SKM-1 treated with dmso at 0.1 percent for 144 hours (cell line): Measurements from ENCODE around the gene PTPRU.

Experiments
- DNase-seq: peaks from one replicate; lab custom pipeline; 2025; ENCODE audit not compliant: unreplicated experiment; lab: John Stamatoyannopoulos, UW

The PTPRU gene

DNA sequence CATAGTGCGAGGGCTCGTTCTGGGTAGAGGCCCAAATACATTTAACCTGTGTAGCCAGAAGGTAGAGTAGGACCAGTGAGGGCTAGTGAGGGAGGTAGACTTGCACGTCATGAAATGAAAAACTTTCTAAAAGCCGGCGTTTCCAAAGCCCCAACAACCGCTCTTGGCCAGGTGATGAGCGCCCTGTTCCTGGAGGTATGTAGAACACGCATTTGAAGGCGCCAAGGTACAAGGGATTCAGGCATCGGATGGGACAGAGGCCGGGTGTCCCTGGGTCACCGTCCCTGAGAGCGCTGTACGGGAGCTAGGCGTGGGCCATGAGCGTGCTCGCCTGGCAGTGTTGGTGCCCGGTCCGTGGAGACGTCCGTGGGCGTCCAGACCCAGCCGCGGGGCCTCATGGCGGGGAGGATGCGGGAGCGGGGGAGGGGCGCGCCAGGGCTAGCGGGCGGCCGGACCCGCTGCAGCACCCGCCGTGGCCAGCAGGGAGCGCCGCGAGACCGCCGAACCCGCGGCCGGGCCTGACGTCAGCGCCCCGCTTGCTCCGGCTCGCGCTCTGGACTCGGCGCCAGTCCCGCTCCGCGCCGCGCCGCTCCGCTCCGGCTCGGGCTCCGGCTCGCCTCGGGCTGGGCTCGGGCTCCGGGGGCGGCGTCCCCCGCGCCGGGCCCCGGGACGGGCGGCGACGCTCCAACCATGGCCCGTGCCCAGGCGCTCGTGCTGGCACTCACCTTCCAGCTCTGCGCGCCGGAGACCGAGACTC, at the start of gene PTPRU:
Gene PTPRU (plus strand): TSS at position 568 of the 757 bp plus-strand sequence. CDS start 123 bp downstream, at position 691.
- DNase-seq: peak; percentile 62

DNA sequence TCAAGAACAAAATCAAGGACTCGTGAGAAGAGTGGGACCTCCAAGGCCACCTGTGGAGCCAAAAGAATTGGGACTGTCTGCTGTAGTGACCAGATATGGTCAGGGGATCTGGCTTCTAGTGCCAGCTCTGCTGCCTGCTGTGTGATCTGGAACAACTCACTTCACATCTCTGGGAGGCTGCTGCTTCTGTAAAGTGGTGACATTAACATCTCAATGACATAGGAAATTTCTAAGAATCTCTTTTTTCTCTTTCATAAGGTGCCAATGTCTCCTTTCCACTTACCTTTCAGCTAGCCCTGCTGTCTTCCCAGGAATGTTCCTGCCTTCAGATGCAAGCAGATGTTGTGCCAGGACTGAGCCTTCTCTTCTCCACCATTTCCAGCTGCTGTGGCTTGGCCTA, 49.6 kb upstream of the PTPRU start:
- DNase-seq: no peak

DNA sequence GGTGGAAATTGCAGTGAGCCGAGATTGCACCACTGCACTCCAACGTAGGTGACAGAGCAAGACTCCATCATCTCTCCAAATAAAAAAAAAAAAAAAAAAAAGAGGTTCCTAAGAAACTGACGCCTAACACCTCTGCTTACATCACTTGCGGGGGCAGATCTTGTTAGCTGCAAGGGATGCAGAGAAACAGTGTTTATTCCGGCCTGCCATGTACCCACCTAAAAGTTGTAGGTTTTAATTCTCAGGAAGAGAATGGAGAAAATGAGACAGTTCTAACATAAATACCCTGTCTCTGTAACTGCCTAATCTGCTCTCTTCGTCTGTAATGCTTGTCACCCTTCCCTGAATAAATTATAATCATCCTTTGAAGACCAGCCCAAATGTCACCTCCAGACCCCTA, 45.6 kb upstream of the PTPRU start:
- no peak for DNase-seq

DNA sequence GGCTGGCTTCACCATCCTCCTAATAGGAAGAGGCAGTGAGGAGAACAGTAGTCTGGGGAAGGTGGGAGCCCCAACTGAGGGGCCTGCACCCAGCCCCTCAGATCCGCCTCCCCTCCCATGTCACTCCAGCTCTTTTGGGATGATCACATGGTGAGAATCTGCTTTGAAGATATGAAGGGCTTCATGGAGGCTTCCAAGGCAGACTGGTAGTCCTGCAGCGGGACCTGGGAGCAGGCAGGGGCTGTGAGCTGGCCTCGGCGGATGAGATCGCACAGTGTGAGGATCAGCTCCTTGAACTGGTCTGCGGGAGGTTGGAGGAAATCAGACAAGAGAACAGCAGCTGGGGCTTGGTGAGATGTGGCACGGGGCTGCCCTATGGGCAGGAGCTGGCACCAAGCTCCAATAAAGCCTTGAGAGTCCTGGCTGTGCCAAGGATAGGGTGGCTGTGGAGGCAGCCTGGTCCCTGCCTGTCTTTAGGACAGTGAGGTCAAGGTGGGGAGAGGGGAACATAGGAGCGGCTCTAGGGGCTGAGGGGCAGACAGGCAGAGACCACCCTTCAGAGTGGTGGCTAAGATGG, 42.4 kb upstream of the PTPRU start:
- no peak for DNase-seq

DNA sequence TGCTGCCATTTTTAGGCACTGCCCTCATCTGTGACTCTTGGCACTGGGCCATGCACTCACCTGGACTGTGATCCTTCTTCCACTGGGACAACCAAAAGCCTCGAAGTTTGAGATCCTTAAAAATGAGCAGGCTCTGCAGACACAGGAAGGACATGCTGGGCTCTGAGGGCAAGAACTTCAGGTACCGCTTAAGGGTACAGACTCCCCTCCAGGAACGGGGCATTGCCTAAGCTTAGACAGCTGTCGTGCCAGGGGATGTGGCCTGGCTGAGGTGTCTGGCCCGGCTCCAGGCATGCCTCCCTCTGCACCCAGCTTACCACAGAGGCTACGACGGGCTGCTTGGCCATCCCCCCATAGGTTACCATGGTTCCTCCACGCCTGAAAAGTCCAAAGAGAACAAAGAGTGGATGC, 40.4 kb upstream of the PTPRU start:
- DNase-seq: no peak

DNA sequence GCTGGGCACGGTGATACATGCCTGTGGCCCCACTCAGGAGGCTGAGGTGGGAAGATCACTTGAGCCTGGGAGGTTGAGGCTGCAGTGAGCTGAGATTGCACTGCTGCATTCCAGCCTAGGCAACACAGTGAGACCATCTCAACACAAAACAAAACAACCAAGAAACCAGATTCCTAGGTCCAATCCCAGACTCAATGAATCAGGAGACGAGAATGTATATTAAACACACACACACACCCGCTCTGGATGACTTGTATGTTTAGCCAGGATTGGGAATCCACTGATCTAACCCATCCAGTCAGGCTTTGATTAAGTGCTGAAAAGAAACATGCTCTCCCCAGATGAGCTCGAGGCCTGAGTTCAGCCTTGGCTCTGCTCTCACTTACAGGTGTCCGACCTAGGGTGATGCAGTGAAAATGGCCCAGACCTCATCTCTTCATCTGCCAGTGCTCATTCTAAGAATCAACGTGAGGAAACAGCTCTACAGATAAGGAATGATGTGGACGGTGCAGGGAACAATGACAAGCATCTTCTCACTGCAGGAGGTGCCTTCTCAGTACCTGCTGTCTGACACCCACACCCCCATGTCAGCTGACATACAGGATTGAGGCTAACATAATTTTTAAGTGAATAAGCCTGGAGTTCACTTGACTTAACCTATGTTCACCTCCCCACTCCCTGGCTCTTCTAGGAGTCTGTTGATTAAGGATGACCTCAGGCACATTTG, 39.3 kb upstream of the PTPRU start:
- DNase-seq: no peak

DNA sequence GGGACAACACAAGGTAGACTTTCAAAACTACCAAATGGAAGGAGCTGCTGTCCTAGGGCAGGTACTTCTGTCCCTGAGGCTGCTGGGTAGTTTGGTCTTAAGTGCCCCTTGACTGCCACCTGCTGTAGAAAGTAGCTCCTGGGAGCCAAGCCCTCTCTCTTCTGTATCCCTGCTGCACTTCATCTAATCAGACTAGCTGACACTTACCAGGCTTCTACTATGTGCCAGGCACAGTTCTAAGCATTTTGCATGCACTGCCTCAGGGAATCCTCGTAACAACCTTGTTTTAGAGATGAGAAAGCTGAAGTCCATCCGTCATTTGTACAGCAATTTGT, 38.8 kb upstream of the PTPRU start:
- DNase-seq: no peak

DNA sequence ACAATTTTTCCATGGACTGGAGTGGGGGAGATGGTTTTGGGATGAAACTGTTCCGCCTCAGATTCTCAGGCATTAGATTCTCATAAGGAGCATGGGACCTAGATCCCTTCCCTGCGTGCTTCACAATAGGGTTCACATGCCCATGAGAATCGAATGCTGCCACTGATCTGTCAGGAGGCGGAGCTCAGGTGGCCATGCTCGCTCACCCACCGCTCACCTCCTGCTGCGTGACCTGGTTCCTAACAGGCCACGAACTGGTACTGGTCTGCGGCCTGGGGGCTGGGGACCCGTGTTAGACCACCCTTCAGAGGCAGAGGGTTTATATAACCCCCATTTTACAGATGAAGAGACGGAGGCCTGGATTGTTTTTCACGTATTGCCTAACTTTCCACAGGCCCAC, 38.3 kb upstream of the PTPRU start:
- no peak for DNase-seq

DNA sequence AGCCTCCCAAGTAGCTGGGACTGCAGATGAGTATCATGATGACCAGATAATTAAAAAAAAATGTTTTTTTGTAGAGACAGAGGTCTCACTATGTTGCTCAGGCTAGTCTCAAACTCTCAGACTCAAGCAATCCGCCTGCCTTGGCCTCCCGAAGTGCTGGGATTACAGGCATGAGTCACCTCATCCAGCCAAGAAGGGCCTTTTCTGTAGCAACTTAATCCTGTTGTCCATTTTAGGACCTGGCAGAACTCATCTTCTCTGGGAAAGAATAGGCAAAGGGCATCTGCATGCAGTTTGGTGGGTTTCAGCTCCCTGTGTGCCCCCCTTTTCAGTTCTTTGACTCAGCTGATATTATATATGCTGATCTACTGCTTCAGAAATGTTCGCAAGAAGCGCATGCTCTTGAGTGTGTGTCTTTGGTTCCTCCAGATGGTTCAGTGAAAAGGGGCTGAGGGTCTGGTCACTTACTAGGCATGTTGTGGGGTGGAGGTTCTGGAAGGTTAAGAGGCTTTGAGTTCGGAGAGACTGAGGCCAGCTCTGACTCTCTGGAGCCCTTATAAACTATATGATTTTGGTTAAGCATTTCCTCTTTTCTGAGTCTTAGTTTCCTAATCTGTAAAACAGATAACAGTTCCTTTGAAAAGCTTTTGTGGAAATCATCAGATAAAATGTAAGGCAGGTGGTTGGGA, 35.3 kb upstream of the PTPRU start:
- DNase-seq: no peak

DNA sequence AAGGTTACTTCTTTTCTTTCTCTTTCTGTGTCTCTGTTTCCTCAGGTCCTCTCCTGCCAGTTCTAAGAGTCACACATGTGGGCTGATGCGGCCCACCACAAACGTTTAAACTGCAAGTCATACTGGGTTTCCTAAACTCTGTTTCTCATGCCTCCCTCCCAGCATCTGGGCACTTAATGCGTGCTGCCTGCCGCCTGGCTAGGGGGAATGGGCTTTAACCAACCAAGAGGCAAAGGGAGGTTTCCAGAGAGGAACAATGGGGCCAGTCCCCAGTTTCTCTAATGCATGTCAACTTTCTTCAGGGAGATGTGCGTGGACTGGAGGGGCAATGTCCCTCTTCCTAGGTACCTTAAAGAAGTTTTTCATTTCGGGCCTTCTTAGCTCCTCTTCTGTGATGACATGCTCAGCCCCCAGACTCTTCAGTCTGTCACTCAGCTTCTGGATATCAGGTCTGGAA, 34.7 kb upstream of the PTPRU start:
- no peak for DNase-seq

DNA sequence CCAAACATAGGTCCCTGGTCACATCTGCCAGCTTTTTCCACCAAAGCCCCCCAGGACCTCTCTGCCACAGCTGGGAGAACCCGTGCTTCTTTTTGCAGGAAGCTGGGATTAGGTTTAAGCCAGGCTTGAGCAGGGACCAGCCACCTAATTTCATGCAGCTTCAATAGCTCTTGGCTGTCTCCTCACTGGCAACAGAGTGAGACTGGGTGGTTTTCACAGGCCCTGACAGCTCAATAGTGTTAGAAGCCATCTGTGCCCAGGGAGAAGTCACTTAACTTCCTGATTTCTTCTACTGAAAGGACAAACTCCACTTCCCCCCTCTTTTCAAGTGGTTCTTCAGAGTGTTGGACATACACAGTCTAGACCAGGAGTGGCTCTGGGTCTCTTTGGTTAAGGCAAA, 34.3 kb upstream of the PTPRU start:
- peak; percentile 24 for DNase-seq

DNA sequence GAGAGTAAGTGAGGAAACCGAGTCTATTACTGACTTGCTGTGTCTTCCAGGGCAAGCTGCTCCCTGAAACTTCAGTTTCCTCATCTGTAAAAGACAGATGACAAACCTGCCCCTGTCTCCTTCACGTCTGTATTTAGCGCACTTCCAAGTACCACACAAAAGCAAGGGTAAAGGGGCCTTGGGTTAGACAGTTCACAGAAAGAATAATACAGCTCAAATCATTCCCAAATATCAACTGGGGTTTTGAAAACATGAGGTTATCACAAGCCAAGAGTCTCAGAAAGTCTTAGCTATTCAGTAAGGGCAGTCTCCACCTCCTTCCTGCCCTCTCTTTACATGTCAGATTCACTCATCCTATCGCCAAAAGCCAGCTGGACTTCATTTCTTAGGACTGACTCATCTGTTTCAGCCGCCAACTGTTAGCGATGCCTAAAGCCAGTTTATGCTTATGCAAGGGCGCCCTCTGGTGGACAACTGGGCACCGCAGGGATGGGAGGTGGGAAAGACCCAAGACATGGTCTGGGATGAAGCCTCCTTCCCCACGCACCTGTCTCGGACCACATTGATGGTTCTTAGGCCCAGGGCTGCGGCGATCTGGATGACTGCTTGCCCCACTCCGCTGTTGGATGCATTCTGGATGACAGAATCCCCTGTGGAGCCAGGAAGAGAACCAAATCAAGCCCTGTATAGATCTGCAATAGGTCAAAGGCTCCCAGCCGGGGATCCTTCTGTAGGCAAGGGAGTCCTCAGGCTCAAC, 33.6 kb upstream of the PTPRU start:
- DNase-seq: peak; percentile 73

DNA sequence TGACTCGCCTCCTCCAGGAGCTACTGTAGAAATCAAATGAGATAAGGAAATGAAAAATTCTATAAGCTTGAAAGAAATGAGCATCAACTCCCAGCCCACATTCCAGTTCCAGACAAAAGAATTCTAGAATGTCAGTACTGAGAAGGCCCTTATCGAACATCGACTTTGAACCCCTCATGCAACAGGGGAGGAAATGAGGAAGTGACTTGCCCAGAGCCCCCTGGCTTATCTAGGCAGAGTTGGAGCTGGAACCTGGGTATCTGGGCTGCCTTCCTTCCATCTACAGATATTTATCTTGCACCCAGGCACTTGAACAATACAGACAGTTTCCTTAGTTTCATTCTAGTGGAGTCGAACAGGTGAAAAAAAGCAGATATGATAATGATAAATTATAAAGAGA, 27.9 kb upstream of the PTPRU start:
- no peak for DNase-seq

DNA sequence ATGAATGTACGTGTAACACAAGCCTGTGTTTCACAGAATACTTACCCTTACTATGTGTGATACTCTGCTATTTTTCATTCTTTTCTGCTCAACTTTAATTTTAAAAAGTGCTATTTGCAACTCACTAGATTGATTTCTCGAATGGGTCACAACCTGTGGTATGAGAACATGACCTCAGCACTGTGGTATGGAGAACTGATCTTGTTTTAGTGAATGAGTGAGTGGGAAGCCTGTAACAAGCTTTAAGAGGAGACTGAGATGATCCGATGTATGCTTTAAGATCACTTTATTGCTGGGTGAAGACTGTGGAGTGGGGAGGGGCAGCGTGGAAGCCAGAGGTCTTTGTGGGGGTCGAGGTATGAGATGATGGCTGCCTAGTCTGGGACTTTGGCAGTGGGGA, 27.1 kb upstream of the PTPRU start:
- DNase-seq: no peak

DNA sequence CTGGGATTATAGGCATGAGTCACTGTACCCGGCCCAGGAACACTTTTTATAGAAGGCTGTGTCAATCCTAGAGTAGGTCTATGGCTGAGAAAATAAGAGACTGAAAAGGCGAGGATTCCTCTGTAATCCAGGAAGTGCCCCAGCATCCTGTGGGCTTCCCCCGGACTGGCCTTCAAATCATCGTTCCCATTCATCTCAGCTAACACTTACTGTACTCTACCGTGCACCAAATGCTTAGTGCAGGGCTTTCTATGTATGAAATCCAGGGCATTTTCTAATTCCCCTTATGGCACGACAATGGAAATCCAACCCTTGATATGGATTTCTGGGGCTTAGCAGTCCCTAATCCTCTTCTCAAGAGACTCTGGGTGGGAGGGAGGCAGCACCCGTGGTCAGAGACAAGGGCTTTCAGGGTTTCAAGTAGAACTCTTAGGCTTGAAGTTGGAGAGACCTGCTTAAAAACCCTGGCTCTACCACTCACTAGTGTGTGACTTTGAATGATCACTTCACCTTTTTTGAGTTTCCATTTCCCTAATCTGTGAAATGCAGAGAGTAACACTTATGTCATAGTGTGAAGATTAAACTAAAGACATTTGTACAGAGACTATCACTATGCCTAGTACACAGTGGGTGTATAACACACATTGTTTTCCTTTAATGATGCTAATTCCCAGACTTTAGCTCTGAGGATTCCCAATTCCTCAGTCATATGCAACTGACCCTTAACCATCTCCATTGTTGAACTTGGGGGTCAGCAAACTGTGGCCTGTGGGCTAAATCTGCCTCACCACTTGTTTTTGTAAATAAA, 25.8 kb upstream of the PTPRU start:
- DNase-seq: no peak

DNA sequence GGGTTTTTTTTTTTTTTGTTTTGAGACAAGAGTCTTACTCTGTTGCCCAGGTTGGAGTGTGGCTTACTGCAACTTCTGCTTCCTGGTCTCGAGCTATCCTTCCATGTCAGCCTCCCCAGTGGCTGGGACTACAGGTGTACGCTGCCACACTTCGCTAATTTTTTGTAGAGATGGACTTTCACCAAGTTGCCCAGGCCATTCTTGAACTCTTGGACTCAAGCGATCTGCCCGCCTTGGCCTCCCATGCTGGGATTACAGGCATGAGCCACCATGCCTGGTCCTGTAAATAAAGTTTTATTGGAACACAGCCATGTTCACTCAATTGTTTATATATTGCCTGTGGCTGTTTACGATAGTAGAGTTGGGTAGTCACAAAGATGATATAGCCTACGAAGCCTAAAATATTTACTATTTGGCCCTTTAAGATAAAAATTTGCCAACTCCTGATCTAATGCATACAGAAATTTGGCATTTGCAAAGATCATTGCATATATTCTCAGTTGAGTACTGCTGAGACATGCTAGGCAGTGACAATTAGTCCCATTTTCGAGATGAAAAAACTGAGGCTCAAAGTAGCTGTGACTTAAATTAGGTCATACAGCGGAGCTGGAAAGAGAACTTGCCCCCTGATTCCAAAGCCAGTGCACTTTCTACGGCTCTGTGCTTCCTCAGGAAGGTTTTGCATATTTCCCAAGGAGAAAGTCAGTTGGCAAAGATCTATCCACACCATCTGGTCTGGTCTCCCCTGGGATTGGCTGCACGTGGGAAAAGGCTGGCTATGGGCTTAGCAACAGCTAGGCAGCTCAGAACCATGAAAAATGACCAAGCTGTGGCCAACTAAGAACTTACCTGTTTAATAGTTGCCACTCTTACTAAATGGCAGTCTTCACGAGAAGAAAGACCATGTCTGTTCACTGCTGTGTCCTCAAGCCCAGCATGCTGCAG, 25.0 kb upstream of the PTPRU start:
- DNase-seq: no peak

DNA sequence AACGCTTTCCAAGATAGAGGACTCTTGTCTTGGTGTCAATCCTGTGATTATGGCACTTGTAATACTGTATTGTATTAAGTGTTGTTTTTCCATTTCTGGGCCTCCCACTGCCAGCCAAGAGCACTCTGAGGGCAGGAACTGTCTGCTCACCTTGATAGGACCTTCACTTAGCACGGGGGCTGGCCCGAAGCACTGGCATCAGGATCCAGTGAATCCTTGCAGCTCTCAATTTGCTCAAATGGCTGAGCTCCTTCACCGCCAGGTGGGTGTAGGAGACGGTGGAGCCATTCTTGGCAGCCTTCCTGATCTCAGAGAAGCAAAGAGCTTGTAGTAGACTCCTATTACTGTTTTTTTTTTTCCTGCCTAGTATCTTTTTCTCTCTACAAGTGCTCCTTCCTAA, 23.3 kb upstream of the PTPRU start:
- no peak for DNase-seq

DNA sequence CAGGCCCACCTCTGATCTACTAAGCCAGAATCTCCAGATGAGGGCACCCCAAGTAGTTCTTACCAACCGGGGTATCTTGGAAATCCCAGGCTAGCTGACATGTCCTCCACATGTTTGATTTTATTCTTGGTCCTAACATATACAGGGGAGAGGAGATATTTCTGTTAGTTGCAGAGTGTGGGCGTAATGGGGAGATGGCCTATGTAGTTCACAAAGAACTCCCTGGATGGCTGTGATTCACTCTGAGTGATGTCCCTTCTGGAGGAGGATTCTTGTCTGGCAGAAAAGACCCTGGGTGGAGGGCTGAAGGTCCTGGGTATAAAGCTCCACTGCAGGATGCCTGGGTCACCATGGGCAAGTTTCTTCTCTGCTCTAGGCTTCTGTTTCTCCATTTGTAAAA, 18.7 kb upstream of the PTPRU start:
- DNase-seq: no peak

DNA sequence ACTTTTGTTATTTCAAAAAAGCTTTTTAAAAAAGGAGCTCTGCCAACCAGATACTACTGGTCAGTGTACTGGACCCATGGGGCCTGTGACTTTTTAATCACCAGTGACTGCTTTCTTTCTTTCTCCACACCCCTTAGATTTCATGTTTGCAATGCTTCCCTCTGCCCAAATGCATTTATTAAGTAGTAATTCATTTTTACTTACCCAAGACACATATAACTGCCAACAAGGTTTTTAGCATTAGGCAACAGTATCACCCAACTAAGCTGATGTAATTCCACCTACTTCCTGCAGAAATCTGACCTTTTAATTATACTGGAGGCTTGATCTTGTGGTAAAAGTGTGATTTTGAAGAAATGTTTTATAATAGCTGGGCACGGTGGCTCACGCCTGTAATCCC, 18.1 kb upstream of the PTPRU start:
- no peak for DNase-seq
